Ascending aorta (tissue), 2 donors: ENCODE data around the gene PTPRA. TPM values are rescaled to one million over a fixed set of nuclear protein-coding genes. Genes with fewer than 3 reads are reported as not detected.

Experiments used
- DNase-seq, 2 donors: peaks; one replicate each; pipeline ENCODE4 v3.0.0-alpha.2; 2019; ENCODE audit warnings: low spot score in 2 of 2
- H3K27ac ChIP-seq, 2 donors: fragments of 200-600 bp; sonication (generic); one replicate each; pipeline ENCODE4 v1.5.1; 2016 to 2017; ENCODE audit warnings: mild to moderate bottlenecking in 1 of 2
- H3K27me3 ChIP-seq: fragments of 200-600 bp; sonication (generic); one replicate; pipeline ENCODE4 v1.5.1; 2017
- H3K36me3 ChIP-seq, 2 donors: fragments of 200-600 bp; sonication (generic); one replicate each; pipeline ENCODE4 v1.5.1; 2016
- H3K4me1 ChIP-seq, 2 donors: fragments of 200-600 bp; sonication (generic); one replicate each; pipeline ENCODE4 v1.5.1; 2016 to 2017; ENCODE audit warnings: mild to moderate bottlenecking in 1 of 2
- H3K4me3 ChIP-seq, 2 donors: fragments of 200-600 bp; sonication (generic); one replicate each; pipeline ENCODE4 v1.5.1; 2016 to 2017; ENCODE audit warnings: mild to moderate bottlenecking in 1 of 2
- H3K9me3 ChIP-seq, 2 donors: fragments of 200-600 bp; sonication (generic); one replicate each; pipeline ENCODE4 v1.5.1; 2016
- intact Hi-C: fragments of 100-400 bp; cut with DNase I; formaldehyde crosslinking; loops from one replicate; pipeline ENCODE4 v1.15.1; 2023
- total RNA-seq: library from RNA; depleted of rRNA; stranded (reverse); fragments of >200 nt; gene quantifications from one replicate; pipeline ENCODE4 v1.1.0, GENCODE V29; 2016
- TF ChIP-seq, protein P1 (sequence below), 3 experiments: fragments of 200-600 bp in 2 of 3; fragments of 450-650 bp in 1 of 3; sonication (generic) in 2 of 3; IDR thresholded peaks; one replicate each; pipeline ENCODE4 v1.5.1; 2016 to 2019; ENCODE audit warnings: antibody characterized with exemption in 3 of 3, mild to moderate bottlenecking in 1 of 3, moderate library complexity in 1 of 3

The PTPRA gene
- total RNA-seq, 1 donor from 2014 or later = 24.2 TPM

DNA sequence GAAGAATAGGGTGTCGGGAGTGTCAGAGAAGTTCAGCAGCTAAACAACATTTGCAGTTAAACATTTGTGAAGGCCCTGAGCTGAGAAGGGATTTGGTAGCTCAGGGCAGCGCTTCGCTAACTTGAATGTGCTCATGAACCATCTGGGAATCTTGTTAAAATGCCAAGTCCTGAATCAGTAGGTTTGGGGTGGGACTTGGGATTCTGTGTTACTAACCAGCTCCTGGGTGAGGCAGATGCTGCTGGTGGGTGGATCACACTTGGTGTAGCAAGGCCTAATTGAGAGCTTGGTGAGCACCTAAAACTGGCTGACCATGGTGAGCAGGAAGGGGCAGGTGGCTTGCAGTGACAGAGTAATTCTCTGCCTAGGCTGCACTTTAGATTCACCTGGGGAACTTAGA lies 5.9 kb downstream of the PTPRA start:
- no peaks in the 10 kb centered on the region for H3K9me3 ChIP-seq
- H3K27me3 ChIP-seq = no peaks in the 10 kb centered on the region
- H3K36me3 ChIP-seq = no peaks in the 10 kb centered on the region
- H3K4me1 ChIP-seq = peaks cover 0 to 7% of the 10 kb centered on the region in 2 donors
- no peak overlapping the region for H3K27ac ChIP-seq
- TF ChIP-seq, protein P1, sequence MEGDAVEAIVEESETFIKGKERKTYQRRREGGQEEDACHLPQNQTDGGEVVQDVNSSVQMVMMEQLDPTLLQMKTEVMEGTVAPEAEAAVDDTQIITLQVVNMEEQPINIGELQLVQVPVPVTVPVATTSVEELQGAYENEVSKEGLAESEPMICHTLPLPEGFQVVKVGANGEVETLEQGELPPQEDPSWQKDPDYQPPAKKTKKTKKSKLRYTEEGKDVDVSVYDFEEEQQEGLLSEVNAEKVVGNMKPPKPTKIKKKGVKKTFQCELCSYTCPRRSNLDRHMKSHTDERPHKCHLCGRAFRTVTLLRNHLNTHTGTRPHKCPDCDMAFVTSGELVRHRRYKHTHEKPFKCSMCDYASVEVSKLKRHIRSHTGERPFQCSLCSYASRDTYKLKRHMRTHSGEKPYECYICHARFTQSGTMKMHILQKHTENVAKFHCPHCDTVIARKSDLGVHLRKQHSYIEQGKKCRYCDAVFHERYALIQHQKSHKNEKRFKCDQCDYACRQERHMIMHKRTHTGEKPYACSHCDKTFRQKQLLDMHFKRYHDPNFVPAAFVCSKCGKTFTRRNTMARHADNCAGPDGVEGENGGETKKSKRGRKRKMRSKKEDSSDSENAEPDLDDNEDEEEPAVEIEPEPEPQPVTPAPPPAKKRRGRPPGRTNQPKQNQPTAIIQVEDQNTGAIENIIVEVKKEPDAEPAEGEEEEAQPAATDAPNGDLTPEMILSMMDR (IDR thresholded peaks at IDR 0.05) = no peak
- H3K4me3 ChIP-seq = no peak overlapping the region
- intact Hi-C loops = loop anchor here (10.0 kb wide), 2 partner anchors 184 to 296 kb away; partner anchors contain the start of genes EBF4 and LZTS3
- DNase-seq = no peak

DNA sequence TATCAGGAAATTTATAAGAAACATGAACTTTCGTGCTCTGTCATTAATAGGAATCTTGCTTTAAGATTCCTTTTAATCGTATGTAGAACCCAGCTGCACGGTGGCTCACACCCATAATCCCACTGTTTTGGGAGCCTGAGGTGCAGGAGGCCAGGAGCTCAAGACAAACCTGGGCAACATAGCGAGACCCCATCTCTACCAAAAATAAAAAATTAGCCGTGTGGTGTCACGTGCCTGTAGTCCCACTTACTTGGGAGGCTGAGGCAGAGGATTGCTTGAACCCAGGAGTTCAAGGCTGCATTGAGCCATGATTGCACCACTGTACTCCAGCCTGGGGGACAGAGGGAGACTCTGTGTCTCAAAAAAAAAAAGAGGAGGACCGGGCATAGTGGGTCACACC lies 7.4 kb downstream of the PTPRA start:
- intact Hi-C loops = no loop called here
- H3K27ac ChIP-seq = no peak overlapping the region
- H3K4me3 ChIP-seq = no peak overlapping the region
- no peaks in the 10 kb centered on the region for H3K27me3 ChIP-seq
- DNase-seq = no peak
- peaks cover 0 to 2% of the 10 kb centered on the region in 2 donors for H3K4me1 ChIP-seq
- no peaks in the 10 kb centered on the region for H3K9me3 ChIP-seq
- H3K36me3 ChIP-seq = no peaks in the 10 kb centered on the region
- TF ChIP-seq, protein P1 (IDR thresholded peaks at IDR 0.05) = no peak

DNA sequence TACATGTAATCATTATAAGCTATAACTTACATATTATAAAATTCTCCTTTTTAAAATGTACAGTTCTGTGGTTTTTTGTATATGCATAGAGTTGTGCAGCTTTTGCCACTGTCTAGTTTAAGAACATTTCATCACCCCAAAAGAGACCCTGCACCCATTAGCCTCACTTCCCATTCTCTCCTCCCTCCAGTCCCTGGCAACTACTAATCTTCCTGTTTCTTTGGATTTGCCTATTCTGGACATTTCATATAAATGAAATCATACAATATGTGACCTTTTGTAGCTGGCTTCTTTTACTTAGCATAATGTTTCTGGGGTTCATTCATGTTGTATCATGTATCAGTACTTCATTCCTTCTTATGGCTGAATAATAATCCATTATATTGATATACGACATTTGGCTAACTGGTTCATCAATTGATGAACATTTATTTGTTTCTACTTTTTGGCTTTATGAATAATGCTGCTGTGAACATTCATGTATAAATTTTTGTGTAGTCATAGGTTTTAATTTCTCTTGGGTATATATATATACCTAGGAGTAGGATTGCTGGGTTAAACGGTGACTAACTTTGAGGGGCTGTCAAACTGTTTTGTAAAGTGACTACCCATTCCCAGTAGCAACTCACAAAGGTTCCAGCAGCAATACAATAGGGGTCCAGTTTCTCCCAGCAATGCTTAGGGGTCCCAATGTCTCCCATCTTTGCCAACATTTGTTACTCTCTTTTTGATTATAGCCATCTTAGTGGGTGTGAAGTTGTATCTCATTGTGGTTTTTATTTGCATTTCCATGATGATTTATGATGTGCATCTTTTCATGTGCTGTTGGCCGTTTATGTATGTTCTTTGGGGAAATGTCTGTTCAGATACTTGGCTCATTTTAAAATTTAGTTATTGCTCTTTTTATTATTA lies 10.7 kb downstream of the PTPRA start:
- no peak overlapping the region for H3K4me3 ChIP-seq

DNA sequence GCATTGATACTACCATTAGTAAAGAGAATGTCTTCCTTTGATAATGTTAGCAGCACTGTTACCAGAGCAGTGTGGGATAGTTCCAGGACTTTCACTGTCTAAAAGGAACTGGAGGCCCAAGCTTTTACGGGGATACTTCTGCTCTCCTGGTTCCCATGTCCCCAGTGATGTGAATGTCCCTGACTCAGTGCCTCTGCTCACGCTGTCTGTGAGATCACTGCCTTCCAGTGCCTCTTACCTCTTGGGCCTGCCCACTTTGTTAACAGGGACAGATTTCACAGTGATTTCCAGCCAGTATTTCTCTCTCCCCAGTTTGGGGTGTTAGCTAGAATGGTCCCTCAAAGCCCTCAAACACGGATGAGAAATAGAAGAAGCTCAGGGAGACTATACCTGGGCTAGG lies 14.4 kb downstream of the PTPRA start:
- TF ChIP-seq, protein P1 (IDR thresholded peaks at IDR 0.05) = no peak
- Histone ChIP-seq H3K36me3 (no peaks in the 10 kb centered on the region), H3K27ac (no peak overlapping the region), H3K4me3 (no peak overlapping the region), H3K27me3 (no peaks in the 10 kb centered on the region), H3K9me3 (no peaks in the 10 kb centered on the region), H3K4me1 (no peaks in the 10 kb centered on the region)
- DNase-seq = no peak
- intact Hi-C loops = no loop called here

More for the DNA sequence above, 10.7 kb downstream of the PTPRA start:
- peaks cover 0 to 2% of the 10 kb centered on the region in 2 donors for H3K4me1 ChIP-seq
- no peaks in the 10 kb centered on the region for H3K27me3 ChIP-seq
- H3K9me3 ChIP-seq = no peaks in the 10 kb centered on the region
- intact Hi-C loops = no loop called here
- no peaks in the 10 kb centered on the region for H3K36me3 ChIP-seq
- H3K27ac ChIP-seq = no peak overlapping the region
- TF ChIP-seq, protein P1 (IDR thresholded peaks at IDR 0.05) = no peak
- DNase-seq = no peak

DNA sequence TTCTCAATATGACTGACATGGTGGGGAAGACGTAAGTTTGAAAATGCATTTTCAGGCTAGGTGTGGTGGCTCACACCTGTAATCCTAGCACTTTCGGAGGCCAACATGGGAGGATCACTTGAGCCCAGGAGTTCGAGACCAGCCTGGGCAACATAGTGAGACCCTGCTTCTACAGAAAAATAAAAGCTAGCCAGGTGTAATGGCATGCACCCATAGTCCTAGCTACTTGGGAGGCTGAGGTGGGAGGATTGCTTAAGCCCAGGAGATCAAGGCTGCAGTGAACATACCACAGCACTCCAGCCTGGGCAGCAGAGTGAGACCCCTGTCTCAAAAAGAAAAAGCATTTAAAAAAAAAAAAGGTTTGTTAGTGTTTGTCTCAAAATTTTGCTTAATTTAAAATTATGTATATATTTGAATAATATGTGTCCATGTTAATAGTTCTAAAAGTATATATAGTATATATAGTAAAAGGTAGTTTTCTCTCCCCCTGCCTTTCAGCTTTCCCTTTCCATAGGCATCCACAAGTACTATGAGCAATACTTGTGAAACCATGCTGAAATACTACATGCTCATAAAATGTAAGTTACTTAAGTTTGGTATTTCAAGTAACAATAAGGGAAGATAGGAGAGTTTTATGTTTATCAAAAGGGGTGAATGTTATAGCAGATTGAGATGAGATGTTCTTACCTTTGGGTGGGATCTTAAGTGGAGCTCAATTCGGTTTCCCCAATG lies 15.1 kb downstream of the PTPRA start:
- intact Hi-C loops = no loop called here
- Histone ChIP-seq H3K4me1 (no peaks in the 10 kb centered on the region), H3K27ac (no peak overlapping the region), H3K36me3 (no peaks in the 10 kb centered on the region), H3K9me3 (no peaks in the 10 kb centered on the region), H3K4me3 (no peak overlapping the region), H3K27me3 (no peaks in the 10 kb centered on the region)
- no peak for DNase-seq
- TF ChIP-seq, protein P1 (IDR thresholded peaks at IDR 0.05) = no peak
